ENCODE results near the gene RSPH3. TPM values are rescaled to one million over a fixed set of nuclear protein-coding genes. Genes with fewer than 3 reads are reported as not detected.

Gene RSPH3
- total RNA-seq, 1 experiment from 2014 or later: 3.1 TPM

GRCh38 chr6:158988477-158988876 is 11.5 kb downstream of the RSPH3 start:
- Histone ChIP-seq H3F3A (ENCODE audit: low read length, unreplicated experiment) (no peaks in the 10 kb centered on the region), H3K4me2 (ENCODE audit: low read length) (no peak overlapping the region), H2AFZ (ENCODE audit: low read length) (no peak overlapping the region), H3K27ac (ENCODE audit: low read length) (no peak overlapping the region), H3K27me3 (ENCODE audit: low read length) (no peaks in the 10 kb centered on the region), H3K79me2 (ENCODE audit: low read length) (no peaks in the 10 kb centered on the region), H3K9ac (ENCODE audit: low read length) (no peak overlapping the region), H3K4me1 (ENCODE audit: insufficient read depth, low read length) (no peaks in the 10 kb centered on the region), H3K9me2 (replicated peaks; ENCODE audit: low read length) (no peaks in the 10 kb centered on the region), H3K4me3 (ENCODE audit: low read length) (no peak overlapping the region), H4K20me1 (ENCODE audit: low read length) (no peaks in the 10 kb centered on the region), H3K36me3 (ENCODE audit: low read depth, low read length) (no peaks in the 10 kb centered on the region), H3K9me3 (ENCODE audit: low read length) (no peaks in the 10 kb centered on the region)
- POLR2A ChIA-PET (ENCODE audit: unreplicated experiment): interaction anchor here (0.6 kb wide), 1 partner anchor 119 kb away, joined by 6 read pairs; no protein-coding TSS in a partner anchor
- CTCF ChIA-PET: no interaction called here
- no peak for ATAC-seq
- no peak for DNase-seq
- intact Hi-C loops (cut with micrococcal nuclease): no loop called here
- TF ChIP-seq CTCF (conservative IDR thresholded peaks at IDR 0.05; ENCODE audit: low read depth, low read length) (no peak), EZH2phosphoT487 (IDR thresholded peaks at IDR 0.05; ENCODE audit: borderline replicate concordance, low read length) (no peak), EZH2 (IDR thresholded peaks at IDR 0.05; ENCODE audit: low read length, unreplicated experiment) (no peak)
- no TSS peak for BruUV-seq (replicated peaks)

DNA sequence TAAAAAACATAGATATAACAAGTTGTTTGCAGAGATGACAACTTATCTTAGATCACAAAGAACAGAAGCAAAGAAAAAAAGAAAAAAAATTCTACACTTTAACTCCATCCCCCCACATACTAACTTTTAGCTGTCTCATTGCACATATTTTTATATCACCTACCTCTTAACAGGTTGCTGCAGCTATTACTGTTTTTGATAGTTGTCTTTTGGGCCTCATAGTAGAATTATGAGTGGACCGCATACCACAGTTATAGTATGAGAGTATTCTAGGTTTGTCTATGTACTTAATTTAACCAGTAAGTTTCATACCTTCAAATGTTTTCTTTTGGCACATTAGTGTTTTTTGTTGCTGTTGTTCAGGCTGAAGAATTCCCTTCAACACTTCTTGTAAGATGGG is 12.3 kb downstream of the RSPH3 start:
- H3K4me1 ChIP-seq (ENCODE audit: insufficient read depth, low read length): no peaks in the 10 kb centered on the region
- H3K4me2 ChIP-seq (ENCODE audit: low read length): no peak overlapping the region
- no peak overlapping the region for H3K27ac ChIP-seq (ENCODE audit: low read length)
- H3K27me3 ChIP-seq (ENCODE audit: low read length): no peaks in the 10 kb centered on the region
- CTCF ChIA-PET: no interaction called here
- H3K9me2 ChIP-seq (replicated peaks; ENCODE audit: low read length): no peaks in the 10 kb centered on the region
- H2AFZ ChIP-seq (ENCODE audit: low read length): no peak overlapping the region
- H3K9ac ChIP-seq (ENCODE audit: low read length): no peak overlapping the region
- BruUV-seq (replicated peaks): no TSS peak
- DNase-seq (no peak), ATAC-seq (no peak)
- H3K4me3 ChIP-seq (ENCODE audit: low read length): no peak overlapping the region
- no peaks in the 10 kb centered on the region for H3K9me3 ChIP-seq (ENCODE audit: low read length)
- POLR2A ChIA-PET (ENCODE audit: unreplicated experiment): interaction anchor here (0.6 kb wide), 1 partner anchor 118 kb away, joined by 6 read pairs; no protein-coding TSS in a partner anchor
- no peaks in the 10 kb centered on the region for H3K36me3 ChIP-seq (ENCODE audit: low read depth, low read length)
- H3F3A ChIP-seq (ENCODE audit: low read length, unreplicated experiment): no peaks in the 10 kb centered on the region
- TF ChIP-seq CTCF (conservative IDR thresholded peaks at IDR 0.05; ENCODE audit: low read depth, low read length) (no peak), EZH2phosphoT487 (IDR thresholded peaks at IDR 0.05; ENCODE audit: borderline replicate concordance, low read length) (no peak), EZH2 (IDR thresholded peaks at IDR 0.05; ENCODE audit: low read length, unreplicated experiment) (no peak)
- intact Hi-C loops (cut with micrococcal nuclease): no loop called here
- H3K79me2 ChIP-seq (ENCODE audit: low read length): no peaks in the 10 kb centered on the region
- no peaks in the 10 kb centered on the region for H4K20me1 ChIP-seq (ENCODE audit: low read length)

DNA sequence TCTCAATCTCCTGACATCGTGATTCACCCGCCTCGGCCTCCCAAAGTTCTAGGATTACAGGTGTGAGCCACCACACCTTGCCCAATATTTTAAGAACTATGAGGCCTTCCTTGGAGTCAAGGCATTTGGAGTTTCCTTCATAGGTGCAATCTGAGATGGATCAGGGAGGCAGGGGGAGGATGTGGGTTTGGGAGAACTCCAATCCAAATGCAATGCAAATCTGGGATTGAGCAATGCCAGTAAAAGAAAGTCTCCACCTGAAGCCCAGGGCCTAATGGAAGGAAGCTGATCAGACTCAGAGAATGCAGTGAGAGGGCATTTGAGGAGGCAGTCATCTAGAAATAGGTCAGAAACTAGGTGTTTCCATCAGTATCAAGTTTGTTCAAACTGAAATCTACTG is 21.2 kb downstream of the RSPH3 start:
- BruUV-seq (replicated peaks): no TSS peak
- Histone ChIP-seq H2AFZ (ENCODE audit: low read length) (no peak overlapping the region), H3K4me3 (ENCODE audit: low read length) (no peak overlapping the region), H3K27ac (ENCODE audit: low read length) (no peak overlapping the region), H3K79me2 (ENCODE audit: low read length) (no peaks in the 10 kb centered on the region), H3K4me1 (ENCODE audit: insufficient read depth, low read length) (peaks cover 7% of the 10 kb centered on the region; the same call in 1 of the 2 replicates), H4K20me1 (ENCODE audit: low read length) (no peaks in the 10 kb centered on the region), H3K27me3 (ENCODE audit: low read length) (no peaks in the 10 kb centered on the region), H3K9ac (ENCODE audit: low read length) (no peak overlapping the region), H3K9me2 (replicated peaks; ENCODE audit: low read length) (no peaks in the 10 kb centered on the region), H3K36me3 (ENCODE audit: low read depth, low read length) (no peaks in the 10 kb centered on the region; the same call in 1 of the 2 replicates), H3F3A (ENCODE audit: low read length, unreplicated experiment) (no peaks in the 10 kb centered on the region), H3K9me3 (ENCODE audit: low read length) (no peaks in the 10 kb centered on the region), H3K4me2 (ENCODE audit: low read length) (no peak overlapping the region)
- intact Hi-C loops (cut with micrococcal nuclease): no loop called here
- CTCF ChIA-PET: no interaction called here
- no peak for TF ChIP-seq EZH2 (IDR thresholded peaks at IDR 0.05; ENCODE audit: low read length, unreplicated experiment)
- TF ChIP-seq EZH2phosphoT487 (IDR thresholded peaks at IDR 0.05; ENCODE audit: borderline replicate concordance, low read length): no peak
- TF ChIP-seq CTCF (conservative IDR thresholded peaks at IDR 0.05; ENCODE audit: low read depth, low read length): no peak
- ATAC-seq (peak; percentile 76), DNase-seq (peak; percentile 71)
- POLR2A ChIA-PET (ENCODE audit: unreplicated experiment): no interaction called here

Measured in PC-3 (cell line).